Omental fat pad (tissue), 4 donors: ENCODE measurements around the gene PTP4A2. TPM values are rescaled to one million over a fixed set of nuclear protein-coding genes. Genes with fewer than 3 reads are reported as not detected.

Experiments
- ATAC-seq: fragments of 150-250 bp; one replicate; pipeline ENCODE4 v1.9.1; 2016; ENCODE audit warnings: mild to moderate bottlenecking, moderate library complexity; ENCODE audit not compliant: low FRiP score
- DNase-seq: peaks from one replicate; pipeline ENCODE4 v3.0.0-alpha.2; 2019; ENCODE audit warnings: low spot score
- CTCF ChIP-seq, 3 donors: fragments of 450-650 bp; IDR thresholded peaks; one replicate each; pipeline ENCODE4 v1.5.1; 2016 to 2017; ENCODE audit warnings: antibody characterized with exemption in 3 of 3, mild to moderate bottlenecking in 3 of 3, moderate library complexity in 2 of 3
- total RNA-seq, 4 donors: library from RNA; depleted of rRNA; stranded (reverse); fragments of >200 nt; gene quantifications; one replicate each; pipeline ENCODE4 v1.1.0, GENCODE V29; 2016

The PTP4A2 gene
- 100 to 1,000 TPM; 216 to 385 (median 283) TPM for total RNA-seq

- DNase-seq = peak; percentile 65
- peak; percentile 89 for ATAC-seq
- TF ChIP-seq CTCF (IDR thresholded peaks at IDR 0.05) = peak in 2 of 3 donors; percentile 52 to 86
Observed at GRCh38 chr1:31938184-31938975, at the start of gene PTP4A2. Gene PTP4A2, minus strand, starts transcription at chr1:31938368. Its CDS starts 19,303 bp downstream, at chr1:31919065.

- TF ChIP-seq CTCF (IDR thresholded peaks at IDR 0.05) = no peak
- DNase-seq = no peak
- no peak for ATAC-seq
Observed at GRCh38 chr1:31987135-31987619, 49.0 kb upstream of the PTP4A2 start.

- no peak for DNase-seq
- ATAC-seq = no peak
- no peak for TF ChIP-seq CTCF (IDR thresholded peaks at IDR 0.05)
Observed at GRCh38 chr1:31985430-31985829, 47.3 kb upstream of the PTP4A2 start.

GRCh38 chr1:31984419-31985347 lies 46.5 kb upstream of the PTP4A2 start:
- TF ChIP-seq CTCF (IDR thresholded peaks at IDR 0.05) = no peak
- DNase-seq (no peak), ATAC-seq (no peak)

- DNase-seq = no peak
- TF ChIP-seq CTCF (IDR thresholded peaks at IDR 0.05) = no peak
- no peak for ATAC-seq
Observed at GRCh38 chr1:31981972-31982371, 43.8 kb upstream of the PTP4A2 start.

GRCh38 chr1:31981456-31981839 lies 43.3 kb upstream of the PTP4A2 start:
- ATAC-seq (no peak), DNase-seq (no peak)
- no peak for TF ChIP-seq CTCF (IDR thresholded peaks at IDR 0.05)
